ENCODE data around the gene C20orf173. TPM values are rescaled to one million over a fixed set of nuclear protein-coding genes. Genes with fewer than 3 reads are reported as not detected.

Gene C20orf173, protein sequence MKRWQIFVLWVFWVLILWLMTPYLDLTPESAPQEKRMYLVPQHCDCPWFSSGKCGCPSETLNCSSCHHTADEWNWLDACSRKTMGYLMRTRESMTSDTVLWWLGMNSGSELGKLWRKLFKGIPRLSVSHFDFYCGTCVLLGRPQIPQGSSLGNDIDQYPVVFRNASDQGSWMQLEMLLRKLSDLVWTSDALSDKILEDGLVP
- total RNA-seq, result not detected
- not detected for polyA plus RNA-seq
- long read RNA-seq, donor 1, result 0 reads
- long read RNA-seq, donor 2, result 0 reads

DNA sequence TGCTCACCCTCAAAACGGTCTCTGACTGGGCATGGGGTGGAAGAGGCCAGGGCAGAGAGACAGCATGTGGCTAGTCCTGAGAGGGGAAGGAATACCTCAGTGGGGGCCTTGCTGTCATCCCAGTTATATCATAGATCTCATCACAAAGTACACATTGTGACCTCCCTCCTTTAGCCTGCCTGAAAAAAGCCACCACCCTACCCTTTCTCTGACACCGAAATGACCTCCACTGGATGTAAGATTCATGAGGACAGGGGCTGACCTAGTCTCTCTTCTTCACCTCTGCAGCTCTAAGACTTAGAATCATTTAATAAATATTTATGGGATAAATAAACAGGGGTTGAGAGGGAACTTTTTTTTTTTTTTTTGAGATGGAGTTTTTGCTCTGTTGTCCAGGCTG, at the start of gene C20orf173:
Gene C20orf173, minus strand, starts transcription at position 101 of the 400 bp plus-strand sequence. CDS start 279 bp downstream, outside the sequence.
- Histone ChIP-seq H3K4me3 (no peak within 1 kb of the TSS), H3K9me3 (no peaks in the 10 kb centered on the region), H3K27ac (no peak within 1 kb of the TSS), H3K27me3 (ENCODE audit: insufficient read depth in 3 of 3, low read length in 2 of 3) (no peaks in the 10 kb centered on the region), H3K36me3 (ENCODE audit: insufficient read depth in 1 of 2, low read depth in 1 of 2) (no peaks in the 10 kb centered on the region), H3K4me1 (no peaks in the 10 kb centered on the region)
- ATAC-seq (no peak), DNase-seq (no peak)
- TF ChIP-seq CTCF (IDR thresholded peaks at IDR 0.05), result no peak
- WGBS, 3 donors, result 78 to 93% (median 82%) methylated on average over 2 of the region's 2 CpGs
- intact Hi-C loops (cut with DNase I), result no loop called here

GRCh38 chr20:35579196-35579595, 49.7 kb upstream of the C20orf173 start:
- H3K4me1 ChIP-seq, result no peaks in the 10 kb centered on the region
- ATAC-seq (no peak), DNase-seq (peak in 1 of 2 donors; percentile 8)
- 86 to 92% (median 88%) methylated on average over 6 of the region's 6 CpGs for WGBS, 3 donors
- no peak overlapping the region for H3K27ac ChIP-seq
- no peaks in the 10 kb centered on the region for H3K27me3 ChIP-seq (ENCODE audit: insufficient read depth in 3 of 3, low read length in 2 of 3)
- no peaks in the 10 kb centered on the region for H3K36me3 ChIP-seq (ENCODE audit: insufficient read depth in 1 of 2, low read depth in 1 of 2)
- no peaks in the 10 kb centered on the region for H3K9me3 ChIP-seq
- no peak for TF ChIP-seq CTCF (IDR thresholded peaks at IDR 0.05)
- intact Hi-C loops (cut with DNase I), result no loop called here
- H3K4me3 ChIP-seq, result no peak overlapping the region

DNA sequence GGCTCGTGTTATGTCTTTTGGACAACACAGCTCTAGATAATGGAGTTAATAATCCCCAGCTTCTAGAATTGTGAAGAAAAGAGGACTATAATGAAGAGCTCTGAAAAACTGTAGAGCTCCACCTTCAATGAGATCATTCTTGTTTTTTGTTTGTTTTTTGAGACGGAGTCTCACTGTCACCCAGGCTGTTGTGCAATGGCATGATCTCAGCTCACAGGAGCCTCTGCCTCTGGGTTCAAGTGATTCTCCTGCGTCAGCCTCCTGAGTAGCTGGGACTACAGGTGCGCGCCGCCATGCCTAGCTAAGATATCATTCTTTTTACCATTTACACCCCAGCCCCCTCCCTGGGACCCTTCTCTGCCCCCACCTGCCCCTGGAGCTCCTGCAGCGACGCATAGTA, 49.0 kb upstream of the C20orf173 start:
- DNase-seq (peak in 1 of 2 donors; percentile 12), ATAC-seq (no peak)
- H3K4me3 ChIP-seq, result no peak overlapping the region
- H3K9me3 ChIP-seq, result no peaks in the 10 kb centered on the region
- H3K27me3 ChIP-seq (ENCODE audit: insufficient read depth in 3 of 3, low read length in 2 of 3), result no peaks in the 10 kb centered on the region
- no peak for TF ChIP-seq CTCF (IDR thresholded peaks at IDR 0.05)
- intact Hi-C loops (cut with DNase I), result no loop called here
- 81 to 87% (median 84%) methylated on average over 8 of the region's 8 CpGs for WGBS, 3 donors
- H3K27ac ChIP-seq, result no peak overlapping the region
- H3K36me3 ChIP-seq (ENCODE audit: insufficient read depth in 1 of 2, low read depth in 1 of 2), result no peaks in the 10 kb centered on the region
- no peaks in the 10 kb centered on the region for H3K4me1 ChIP-seq

- 47 to 58% (median 50%) methylated on average over 3 of the region's 3 CpGs for WGBS, 3 donors
- peak in 1 of 2 donors; percentile 7 for DNase-seq
- TF ChIP-seq CTCF (IDR thresholded peaks at IDR 0.05), result no peak
- no peak overlapping the region for H3K27ac ChIP-seq
- no peaks in the 10 kb centered on the region for H3K9me3 ChIP-seq
- H3K27me3 ChIP-seq (ENCODE audit: insufficient read depth in 3 of 3, low read length in 2 of 3), result no peaks in the 10 kb centered on the region
- ATAC-seq, result no peak
- intact Hi-C loops (cut with DNase I), result no loop called here
- H3K36me3 ChIP-seq (ENCODE audit: insufficient read depth in 1 of 2, low read depth in 1 of 2), result no peaks in the 10 kb centered on the region
- no peaks in the 10 kb centered on the region for H3K4me1 ChIP-seq
- no peak overlapping the region for H3K4me3 ChIP-seq
Observed at GRCh38 chr20:35576816-35577215, 47.4 kb upstream of the C20orf173 start.

GRCh38 chr20:35575958-35576357, 46.5 kb upstream of the C20orf173 start:
- H3K9me3 ChIP-seq, result no peaks in the 10 kb centered on the region
- H3K27me3 ChIP-seq (ENCODE audit: insufficient read depth in 3 of 3, low read length in 2 of 3), result no peaks in the 10 kb centered on the region
- ATAC-seq, result no peak
- intact Hi-C loops (cut with DNase I), result no loop called here
- no peak overlapping the region for H3K4me3 ChIP-seq
- H3K27ac ChIP-seq, result no peak overlapping the region
- no peak for TF ChIP-seq CTCF (IDR thresholded peaks at IDR 0.05)
- peak in 1 of 2 donors; percentile 6 for DNase-seq
- WGBS, 3 donors, result 69 to 81% (median 73%) methylated on average over 4 of the region's 4 CpGs
- no peaks in the 10 kb centered on the region for H3K4me1 ChIP-seq
- no peaks in the 10 kb centered on the region for H3K36me3 ChIP-seq (ENCODE audit: insufficient read depth in 1 of 2, low read depth in 1 of 2)

Measured in psoas muscle (tissue), 8 donors.